ENCODE results near the gene MAST4.

DNA sequence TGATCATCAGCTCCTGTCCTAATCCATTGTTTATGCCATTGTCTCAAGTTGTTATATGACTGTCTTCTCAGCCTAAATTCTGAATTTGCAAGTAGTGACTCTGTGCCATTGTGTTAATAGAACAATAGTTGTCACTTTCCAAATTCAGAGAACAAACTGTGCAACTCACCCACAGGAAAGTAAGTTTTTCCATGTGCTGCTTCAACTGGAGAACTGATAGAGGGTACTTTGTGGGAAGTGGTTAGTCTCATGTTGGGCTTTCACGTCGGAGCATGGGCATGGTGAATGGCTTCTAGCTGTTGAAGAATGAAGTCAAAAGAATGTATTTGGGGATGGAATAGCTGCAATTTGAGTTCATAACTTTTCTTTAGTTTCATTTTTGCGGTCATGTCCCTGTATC, 454.4 kb downstream of the MAST4 start:
- TF ChIP-seq, protein P1, sequence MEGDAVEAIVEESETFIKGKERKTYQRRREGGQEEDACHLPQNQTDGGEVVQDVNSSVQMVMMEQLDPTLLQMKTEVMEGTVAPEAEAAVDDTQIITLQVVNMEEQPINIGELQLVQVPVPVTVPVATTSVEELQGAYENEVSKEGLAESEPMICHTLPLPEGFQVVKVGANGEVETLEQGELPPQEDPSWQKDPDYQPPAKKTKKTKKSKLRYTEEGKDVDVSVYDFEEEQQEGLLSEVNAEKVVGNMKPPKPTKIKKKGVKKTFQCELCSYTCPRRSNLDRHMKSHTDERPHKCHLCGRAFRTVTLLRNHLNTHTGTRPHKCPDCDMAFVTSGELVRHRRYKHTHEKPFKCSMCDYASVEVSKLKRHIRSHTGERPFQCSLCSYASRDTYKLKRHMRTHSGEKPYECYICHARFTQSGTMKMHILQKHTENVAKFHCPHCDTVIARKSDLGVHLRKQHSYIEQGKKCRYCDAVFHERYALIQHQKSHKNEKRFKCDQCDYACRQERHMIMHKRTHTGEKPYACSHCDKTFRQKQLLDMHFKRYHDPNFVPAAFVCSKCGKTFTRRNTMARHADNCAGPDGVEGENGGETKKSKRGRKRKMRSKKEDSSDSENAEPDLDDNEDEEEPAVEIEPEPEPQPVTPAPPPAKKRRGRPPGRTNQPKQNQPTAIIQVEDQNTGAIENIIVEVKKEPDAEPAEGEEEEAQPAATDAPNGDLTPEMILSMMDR (conservative IDR thresholded peaks at IDR 0.05; ENCODE audit: low read depth, low read length): no peak
- TF ChIP-seq MXI1 (IDR thresholded peaks at IDR 0.05; ENCODE audit: borderline replicate concordance, low read depth, low read length) (no peak), POLR2A (IDR thresholded peaks at IDR 0.05; ENCODE audit: low read depth, low read length) (no peak)

Data from IMR-90 (cell line).